GM21717 (cell line): ENCODE measurements around the gene CRK.
A peak's percentile ranks its signal among the peaks of the same experiment; 100 is the strongest.

ENCODE experiments used
- ATAC-seq: cut with Tn5 transposase; IDR thresholded peaks from one replicate; pipeline ENCODE4 v1.9.1; 2021; ENCODE audit warnings: mild to moderate bottlenecking, moderate library complexity; ENCODE audit not compliant: unreplicated experiment

Gene CRK

GRCh38 chr17:1455797-1456599 is at the start of gene CRK:
Gene CRK, minus strand, starts transcription at chr17:1456232. Its CDS starts 115 bp downstream, at chr17:1456117.
- peak; percentile 62 for ATAC-seq

DNA sequence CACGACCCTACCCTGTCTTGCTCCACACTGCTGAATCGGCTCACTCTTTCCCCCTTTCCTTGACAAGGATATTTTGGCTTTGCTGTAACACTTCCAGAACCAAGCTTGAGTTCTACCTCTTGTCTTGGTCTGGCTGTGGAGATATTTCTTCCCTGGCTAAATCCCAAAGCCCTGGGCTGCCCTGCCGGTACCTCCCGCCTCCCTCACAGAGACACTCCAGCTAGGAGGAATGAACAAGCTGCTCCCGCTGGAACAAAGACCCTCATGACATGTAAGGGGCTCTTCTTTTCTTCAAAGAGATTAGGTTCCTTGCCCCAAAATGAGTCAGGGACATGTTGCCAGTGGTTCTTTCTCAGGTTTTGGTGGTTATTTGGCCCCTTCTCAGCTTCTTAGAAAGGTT is 49.6 kb upstream of the CRK start:
- no peak for ATAC-seq

DNA sequence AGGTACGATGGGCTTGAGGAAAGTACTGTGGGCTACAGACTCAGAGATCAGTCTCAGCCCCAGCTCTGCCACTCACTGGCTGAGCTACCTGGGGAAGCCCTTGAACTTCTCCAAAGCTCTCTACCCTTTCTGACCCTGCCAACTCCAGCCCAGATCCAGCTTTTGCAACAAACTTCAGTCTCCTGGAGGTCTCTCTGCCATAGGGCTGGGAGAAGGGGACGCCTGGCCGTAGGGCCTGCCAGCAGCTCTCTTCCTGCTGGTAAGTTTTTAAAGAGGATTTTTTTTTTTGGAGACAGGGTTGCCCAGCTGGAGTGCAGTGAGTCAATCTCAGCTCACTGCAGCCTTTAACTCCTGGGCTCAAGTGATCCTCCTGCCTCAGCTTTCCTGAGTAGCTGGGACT is 48.8 kb upstream of the CRK start:
- no peak for ATAC-seq

DNA sequence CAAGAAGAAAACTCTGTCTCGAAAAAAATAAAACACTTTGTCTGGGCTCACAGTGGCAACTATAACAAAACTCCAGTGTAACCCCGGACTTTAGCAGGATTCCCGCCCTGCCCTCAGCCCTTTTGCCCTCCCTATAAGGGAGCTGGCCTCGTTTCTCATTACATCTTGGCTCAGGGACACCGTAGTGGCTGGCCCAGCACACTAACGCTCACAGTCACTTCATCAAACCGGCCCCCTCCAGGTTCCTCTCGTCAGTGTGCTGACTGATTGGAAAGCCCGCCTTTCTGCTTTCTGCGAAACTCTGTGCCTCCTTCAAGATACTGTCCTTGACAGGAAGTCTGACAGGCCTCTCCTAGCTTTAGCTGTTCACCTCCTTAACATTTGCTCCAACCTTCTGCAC is 47.7 kb upstream of the CRK start:
- ATAC-seq, result no peak

DNA sequence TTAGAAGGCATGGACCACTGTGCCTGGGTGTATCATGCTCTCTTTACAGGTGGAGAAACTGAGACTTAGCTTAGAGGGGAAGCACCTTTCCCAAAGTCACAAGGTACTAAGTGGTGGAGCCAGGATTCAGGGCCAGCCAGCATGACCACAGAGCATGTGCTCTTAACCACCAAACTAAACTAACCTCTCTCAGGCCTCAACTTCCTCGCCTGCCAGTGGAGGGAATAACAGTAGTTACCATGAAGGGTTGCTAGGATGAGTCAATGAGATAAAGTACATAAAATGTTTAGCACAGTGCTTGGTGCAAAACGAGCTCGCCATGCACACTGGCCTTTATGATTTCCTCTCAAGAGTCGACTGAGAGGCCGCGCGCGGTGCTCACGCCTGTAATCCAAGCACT is 42.8 kb upstream of the CRK start:
- ATAC-seq, result no peak

GRCh38 chr17:1498233-1498632 is 42.2 kb upstream of the CRK start:
- ATAC-seq, result no peak

- no peak for ATAC-seq
Measured at GRCh38 chr17:1497831-1498230, 41.8 kb upstream of the CRK start.

DNA sequence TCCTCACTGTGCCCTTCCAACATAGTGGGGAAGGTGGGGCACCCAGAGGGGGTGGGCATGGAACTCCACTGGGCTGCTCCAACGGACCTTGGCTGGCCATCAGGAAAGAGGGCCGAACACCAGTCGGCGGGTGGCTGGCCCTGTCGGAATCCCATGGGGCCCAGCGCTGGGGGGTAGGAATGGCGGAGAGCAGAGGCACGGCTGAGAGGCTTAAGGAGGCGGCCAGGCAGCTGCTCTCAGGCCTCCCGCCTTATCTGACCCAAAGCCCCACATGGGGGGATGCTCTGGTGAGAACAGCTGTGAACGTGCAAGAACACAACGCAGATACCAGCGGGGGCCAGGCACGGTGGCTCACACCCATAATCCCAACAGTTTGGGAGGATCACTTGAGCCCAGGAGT is 40.8 kb upstream of the CRK start:
- no peak for ATAC-seq

DNA sequence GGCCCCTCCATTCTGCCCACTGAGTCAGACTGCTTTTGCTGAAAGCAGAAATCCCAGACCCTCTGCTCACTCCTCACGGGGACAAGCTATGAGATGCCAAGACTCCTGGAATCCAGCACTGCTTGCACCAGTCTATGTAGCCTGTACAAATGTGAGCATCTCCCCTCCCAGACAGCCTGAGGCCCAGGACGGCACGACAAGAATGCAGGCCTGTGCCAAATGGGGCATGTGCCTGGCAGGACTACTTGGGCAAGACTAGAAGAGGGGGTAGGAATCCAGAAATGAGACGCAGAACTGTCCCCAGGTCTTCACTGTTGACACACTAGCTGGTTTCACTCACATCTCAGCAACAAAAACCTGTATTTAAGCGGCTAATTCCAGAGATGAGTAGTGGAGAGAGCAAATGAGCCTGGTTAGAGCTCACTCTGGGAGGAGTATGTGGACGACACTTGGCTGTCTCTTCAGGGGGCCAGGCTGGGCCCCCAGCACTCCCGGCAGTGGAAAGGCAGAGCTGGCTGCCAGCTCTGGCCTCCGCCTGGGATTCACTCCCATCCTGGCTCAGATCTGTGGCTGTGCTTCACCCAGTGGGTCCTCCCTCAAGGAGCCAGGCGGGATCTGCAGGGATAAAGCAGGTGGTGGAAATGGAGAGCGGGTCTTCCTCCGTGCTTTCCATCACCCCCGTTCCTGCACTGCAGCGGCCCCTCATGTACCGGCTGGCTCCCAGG is 39.4 kb upstream of the CRK start:
- no peak for ATAC-seq

DNA sequence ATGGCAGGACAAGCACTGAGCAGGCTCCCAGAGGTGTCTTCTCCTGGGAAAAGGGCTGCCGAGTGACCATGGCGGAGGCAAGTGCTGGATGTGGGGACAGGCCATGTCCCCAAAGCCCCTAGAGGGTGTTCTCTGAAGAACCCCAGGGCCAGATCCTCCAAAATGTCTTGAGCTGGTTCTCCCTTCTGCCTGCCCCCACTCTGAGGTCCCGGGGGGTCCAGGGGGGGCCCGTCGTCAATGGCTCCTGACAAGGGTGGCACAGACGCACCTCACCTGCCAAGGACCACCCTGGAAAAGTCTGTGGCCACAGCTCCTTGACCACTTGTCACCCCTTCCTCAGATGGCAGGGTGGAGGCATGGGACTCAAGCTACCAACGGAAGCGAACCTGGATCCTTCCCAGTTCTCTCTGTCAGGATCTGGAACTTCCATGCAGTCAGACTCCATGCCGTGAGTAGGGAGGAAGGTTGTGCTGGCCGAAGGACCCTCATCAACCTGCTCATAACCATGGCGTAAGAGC is 38.8 kb upstream of the CRK start:
- ATAC-seq, result no peak

DNA sequence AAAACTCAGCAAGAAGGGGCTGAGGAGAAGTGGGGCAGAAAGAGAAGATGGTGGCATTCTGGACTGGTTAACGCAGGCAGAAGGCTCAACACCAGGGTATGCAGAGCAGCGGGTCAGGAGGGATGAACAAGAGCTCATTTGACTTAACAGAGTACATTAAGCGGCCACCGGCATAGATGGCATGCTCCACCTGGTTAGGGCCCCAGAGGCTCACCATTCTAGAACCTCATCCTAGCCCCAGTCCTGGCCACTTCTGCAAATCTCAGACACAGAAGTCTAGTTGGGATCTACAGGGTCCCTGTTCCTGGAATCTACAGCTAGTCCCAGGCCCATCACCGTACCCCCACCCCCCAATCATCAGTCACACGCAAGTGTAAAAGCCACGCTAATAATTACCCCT is 38.2 kb upstream of the CRK start:
- no peak for ATAC-seq

DNA sequence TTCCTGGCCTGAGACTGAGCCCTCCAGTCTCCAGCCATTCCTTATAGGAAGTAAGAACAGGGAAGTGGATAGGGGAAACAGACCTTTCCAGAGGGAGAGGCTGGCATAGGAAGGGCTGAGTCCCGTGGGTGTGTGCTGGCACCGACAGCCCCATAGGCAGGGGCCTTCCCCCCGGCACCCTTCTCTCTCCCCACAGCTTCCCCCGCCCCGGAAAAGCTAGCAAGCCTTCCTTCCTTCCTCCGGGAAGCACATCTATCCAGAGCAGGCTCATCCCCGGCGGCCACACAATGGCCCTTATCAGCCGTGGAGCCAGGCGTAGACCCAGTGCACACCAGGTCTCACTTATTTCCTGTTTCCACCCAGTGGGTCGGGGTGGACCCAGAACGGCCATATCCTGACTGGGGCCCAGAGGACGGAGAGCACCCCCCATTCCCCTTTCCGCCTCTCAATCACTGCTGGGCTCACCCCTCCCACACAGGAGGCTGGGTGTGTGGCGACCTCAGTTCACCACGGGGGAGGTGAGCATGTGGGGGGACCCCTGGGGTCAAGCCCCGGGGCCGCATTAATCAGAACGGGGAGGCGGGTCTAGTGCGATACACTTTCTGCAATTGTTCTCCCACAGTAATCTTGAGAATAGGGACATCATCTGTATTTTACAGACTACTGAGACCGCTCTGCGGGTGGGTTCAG is 37.4 kb upstream of the CRK start:
- ATAC-seq, result no peak

DNA sequence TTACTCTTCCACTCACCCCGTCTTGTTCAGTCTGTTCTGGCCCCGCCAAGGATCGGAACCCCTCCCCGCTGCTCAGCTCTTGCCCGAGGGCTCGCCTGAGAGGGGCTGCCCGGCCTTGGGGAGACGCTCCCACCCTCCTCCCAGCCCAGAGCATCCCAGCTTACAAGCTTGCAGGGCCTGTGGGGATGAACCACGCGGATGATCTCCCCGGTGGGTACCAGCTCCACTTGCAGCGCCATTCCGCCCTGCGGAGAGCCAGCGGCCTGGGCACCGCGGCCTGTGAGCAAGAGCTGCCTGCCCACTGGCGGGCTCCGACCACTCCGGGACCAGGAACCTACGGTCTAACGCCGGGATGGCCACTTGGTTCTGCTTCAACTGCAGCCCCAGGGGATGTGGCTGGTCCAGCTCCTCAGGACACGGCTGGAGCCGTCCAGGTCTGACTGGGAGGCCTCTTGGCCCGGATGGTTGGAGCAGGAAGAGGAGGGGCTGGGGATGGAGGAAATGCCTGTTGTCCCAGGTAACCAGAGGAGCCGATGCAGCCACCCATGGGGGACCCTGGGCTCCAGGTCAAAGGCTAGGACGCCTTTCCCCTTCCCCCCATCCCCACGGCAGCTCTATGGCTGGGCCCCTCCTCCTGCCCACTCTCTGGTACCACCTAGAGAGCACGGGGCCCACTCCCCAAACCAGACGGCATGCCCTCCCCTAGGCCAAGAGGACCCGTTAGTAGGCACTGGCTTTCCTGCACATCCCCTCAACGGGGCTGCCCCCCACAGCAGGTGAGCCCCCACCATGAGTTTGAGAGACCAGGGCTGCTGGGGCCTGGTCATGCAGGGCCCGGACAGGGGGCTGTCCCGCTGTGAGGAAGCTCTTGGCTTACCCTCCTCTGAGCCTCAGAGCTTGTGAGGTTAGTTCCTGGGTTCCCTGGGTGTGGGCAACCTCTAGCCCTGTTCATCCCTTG is 36.5 kb upstream of the CRK start, which contains the start of gene MYO1C:
Gene MYO1C (minus strand): TSS at position 438 of the 958 bp plus-strand sequence. CDS start 199 bp downstream, at position 239.
- ATAC-seq, result no peak

DNA sequence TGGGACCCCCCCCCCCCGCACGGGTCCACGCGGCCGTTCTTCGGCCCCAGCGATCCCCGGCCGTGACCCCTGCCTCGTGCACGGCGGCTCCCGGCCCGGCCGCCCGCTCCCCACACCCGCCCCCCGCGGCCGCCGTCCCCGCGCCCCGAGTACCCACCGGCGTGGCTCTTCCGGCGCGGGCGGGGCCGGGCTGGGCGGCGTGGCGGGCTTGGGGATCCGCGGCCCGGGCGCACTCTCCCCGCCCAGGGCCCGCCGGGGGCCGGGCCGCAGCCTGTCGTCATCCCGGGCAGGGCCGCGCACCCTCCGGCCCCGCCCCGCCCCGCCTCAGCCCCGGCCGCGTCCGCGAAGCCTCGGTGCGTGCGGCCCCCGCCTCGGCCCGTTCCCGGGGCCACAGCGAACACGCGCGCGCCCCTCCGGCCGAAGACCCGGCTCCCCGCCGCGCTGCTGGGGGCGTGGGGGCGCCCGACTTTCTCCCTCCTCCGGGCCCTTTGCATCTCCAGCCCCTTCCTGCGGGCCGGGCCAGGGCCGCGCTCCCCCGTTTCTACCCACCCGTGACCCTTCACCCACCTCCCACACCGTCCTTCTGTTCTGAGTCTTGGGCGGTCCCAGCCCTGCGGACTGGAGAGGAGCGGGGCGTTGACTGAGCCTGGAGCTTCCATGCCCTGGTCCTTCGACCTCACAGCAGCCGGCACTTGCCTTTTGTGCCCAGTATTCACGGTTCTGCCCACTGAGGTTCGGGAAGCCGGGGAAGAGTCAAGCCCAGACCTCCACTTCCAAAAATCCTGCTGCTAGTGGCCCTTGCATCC is 35.6 kb upstream of the CRK start:
- ATAC-seq, result no peak

DNA sequence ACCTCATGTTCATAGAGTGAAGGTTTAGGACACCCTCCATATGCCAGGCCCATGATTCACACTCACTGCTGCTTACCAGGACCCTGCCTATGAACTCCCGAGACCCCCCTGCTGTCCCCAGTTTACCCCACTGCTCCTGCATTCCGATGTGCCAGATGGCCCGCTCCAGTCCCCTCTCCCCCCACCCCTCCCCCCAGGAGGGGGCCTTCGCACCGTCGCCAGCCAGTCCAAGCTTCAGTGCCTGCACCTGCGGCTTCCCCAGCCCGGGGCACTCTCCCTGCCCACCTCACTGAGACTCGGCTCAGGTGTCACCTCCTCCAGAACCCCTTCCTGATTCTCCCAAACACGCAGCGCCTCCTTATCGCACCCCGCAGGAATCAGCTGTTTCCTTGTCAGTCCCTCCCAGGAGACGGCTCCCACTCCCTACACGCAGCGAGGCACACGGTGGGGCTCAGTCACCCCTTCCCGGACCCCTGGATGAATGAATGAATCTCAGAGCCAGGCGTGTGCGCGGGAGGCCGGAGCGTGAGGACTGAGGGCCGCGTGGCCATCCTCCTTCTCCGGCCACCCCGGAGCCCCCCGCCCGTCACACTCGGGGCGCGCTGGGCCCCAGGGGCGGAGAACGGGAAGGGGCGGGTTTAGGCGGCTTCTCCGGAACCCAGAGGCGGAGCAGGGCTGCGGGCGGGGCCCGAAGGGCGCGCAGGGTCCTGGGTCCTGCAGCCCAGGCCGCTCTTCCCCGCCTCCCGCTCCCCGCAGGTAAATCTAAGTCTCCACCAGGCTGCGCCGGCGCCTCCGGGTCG is 34.8 kb upstream of the CRK start:
- ATAC-seq, result no peak

DNA sequence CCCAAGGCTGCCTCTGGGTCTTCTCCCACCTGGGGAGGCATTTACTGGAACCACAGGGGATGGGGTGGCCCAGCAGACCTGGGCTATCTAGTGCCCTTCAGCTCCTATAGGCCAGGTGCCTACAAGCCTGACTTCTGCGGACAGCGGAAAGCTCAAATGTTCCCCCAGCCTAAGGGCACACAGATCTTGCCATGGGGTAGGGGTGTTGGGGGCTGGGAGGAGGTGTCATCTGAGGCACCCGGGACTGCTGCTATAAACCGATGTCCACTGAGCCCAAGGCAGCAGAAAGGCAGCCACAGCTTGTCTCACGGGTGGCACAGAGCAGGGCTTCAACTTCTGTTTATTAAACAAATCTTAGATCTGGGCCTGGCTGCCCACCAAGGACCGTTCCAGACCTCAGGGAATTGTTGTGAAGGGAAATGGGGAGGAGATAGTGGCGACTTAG is 32.8 kb upstream of the CRK start:
- no peak for ATAC-seq

DNA sequence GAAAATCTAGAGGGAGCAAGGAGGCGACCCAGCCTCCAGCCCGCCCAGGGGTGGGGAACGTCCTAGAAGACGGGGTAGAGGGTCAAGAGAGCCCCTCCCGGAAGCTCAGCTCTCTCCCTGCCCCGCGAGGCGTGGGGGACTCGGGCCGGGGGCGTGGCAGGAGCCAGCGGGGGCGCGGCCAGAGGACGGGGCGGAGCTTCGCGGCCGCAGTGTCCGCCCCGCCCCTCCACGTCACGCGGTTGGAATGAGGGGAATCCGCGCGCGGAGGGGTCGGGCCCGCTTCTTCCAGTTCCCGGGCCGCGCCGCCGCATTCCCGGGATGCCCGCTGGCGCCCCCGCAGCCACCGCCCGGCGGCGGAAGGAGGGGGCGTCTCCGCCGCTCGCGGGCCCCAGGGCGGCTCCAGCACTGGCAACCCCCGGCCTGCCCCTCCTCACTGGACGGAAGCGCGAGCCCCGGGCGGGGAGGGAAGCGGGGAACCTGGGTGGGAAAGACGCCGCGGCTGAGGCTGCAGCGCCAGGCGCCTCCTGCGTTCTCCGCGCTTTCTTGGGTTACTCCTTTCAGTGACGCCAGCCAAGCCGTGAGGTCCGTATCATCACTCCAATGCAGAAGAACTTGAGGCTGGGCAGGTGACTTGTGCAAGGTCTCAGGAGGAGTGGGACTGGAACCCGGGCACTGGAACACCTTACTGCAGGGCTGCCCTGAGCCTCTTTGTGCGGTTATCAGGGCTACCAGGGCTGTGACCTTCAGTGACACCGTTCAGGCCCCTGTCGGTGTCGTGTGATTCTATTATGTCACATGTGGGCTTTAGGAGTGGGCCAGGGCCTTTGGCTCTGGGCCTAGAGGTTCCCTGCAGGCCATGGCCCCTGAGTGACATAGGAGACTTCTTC is 32.1 kb upstream of the CRK start:
- no peak for ATAC-seq
